ENCODE data around the gene TTC39A. TPM values are rescaled to one million over a fixed set of nuclear protein-coding genes. Genes with fewer than 3 reads are reported as not detected.

TTC39A gene
- total and polyA plus RNA-seq, 2 donors (not counting 1 experiment from before 2014, with no cell fraction given), result not detected

- H3K27ac Mint-ChIP-seq, result no peak overlapping the region
- Histone ChIP-seq H3K9me3 (ENCODE audit: control extremely low read depth in 1 of 3, control insufficient read depth in 2 of 3, insufficient read depth in 1 of 3, low read length in 2 of 3) (no peaks in the 10 kb centered on the region), H3K4me1 (ENCODE audit: control insufficient read depth in 2 of 2, insufficient read depth in 2 of 2, low read length in 2 of 2) (peaks cover 15 to 16% of the 10 kb centered on the region in 2 donors), H3K4me2 (replicated peaks; ENCODE audit: low read depth, low read length, poor library complexity, severe bottlenecking) (no peak overlapping the region), H3K79me2 (ENCODE audit: control insufficient read depth, insufficient read depth, low read length) (peaks cover 8% of the 10 kb centered on the region), H3K27ac (ENCODE audit: low read length in 2 of 2) (no peak overlapping the region), H3K9ac (ENCODE audit: low read length) (no peak overlapping the region), H4K20me1 (ENCODE audit: control insufficient read depth, insufficient read depth, low read length, poor library complexity, severe bottlenecking) (no peaks in the 10 kb centered on the region), H2AFZ (ENCODE audit: insufficient read depth, low read depth, low read length, poor library complexity, severe bottlenecking) (no peak overlapping the region), H3K27me3 (replicated peaks in 1 of 4; ENCODE audit: control extremely low read depth in 1 of 4, control insufficient read depth in 3 of 4, insufficient read depth in 4 of 4, low read length in 3 of 4) (no peaks in the 10 kb centered on the region), H3K36me3 (replicated peaks in 1 of 2; ENCODE audit: control extremely low read depth in 1 of 2, control insufficient read depth in 1 of 2, extremely low read depth in 1 of 2, insufficient read depth in 2 of 2, low read length in 1 of 2) (peaks cover 7 to 16% of the 10 kb centered on the region in 2 experiments), H3K4me3 (ENCODE audit: control extremely low read depth in 1 of 5, extremely low read depth in 1 of 5, insufficient read depth in 1 of 5, low read depth in 2 of 5, low read length in 4 of 5) (no peak overlapping the region)
- no peak for TF ChIP-seq CTCF (IDR thresholded peaks at IDR 0.05)
- no peak for TF ChIP-seq EZH2 (IDR thresholded peaks at IDR 0.05; ENCODE audit: borderline replicate concordance, insufficient read depth, low read depth, low read length, poor library complexity, severe bottlenecking)
- ATAC-seq (ENCODE audit: low read depth), result no peak
- H3K9me3 Mint-ChIP-seq (ENCODE audit: insufficient read depth), result no peaks in the 10 kb centered on the region
- ChIA-PET CTCF (no interaction called here), POLR2A (no interaction called here)
- H3K27me3 Mint-ChIP-seq, result no peaks in the 10 kb centered on the region
- DNase-seq, result no peak
- peaks cover 19% of the 10 kb centered on the region for H3K4me1 Mint-ChIP-seq
- H3K4me3 Mint-ChIP-seq, result no peak overlapping the region
- intact Hi-C loops (cut with micrococcal nuclease), result no loop called here
Measured at GRCh38 chr1:51270751-51271150, 59.6 kb downstream of the TTC39A start.

GRCh38 chr1:51268634-51269033 is 61.7 kb downstream of the TTC39A start:
- ChIA-PET POLR2A (no interaction called here), CTCF (interaction anchor here (0.7 to 1.1 kb wide), 2 partner anchors 28 to 34 kb away, joined by 3 read pairs; no protein-coding TSS in a partner anchor)
- TF ChIP-seq EZH2 (IDR thresholded peaks at IDR 0.05; ENCODE audit: borderline replicate concordance, insufficient read depth, low read depth, low read length, poor library complexity, severe bottlenecking), result no peak
- no peak for TF ChIP-seq CTCF (IDR thresholded peaks at IDR 0.05)
- H3K4me2 ChIP-seq (replicated peaks; ENCODE audit: low read depth, low read length, poor library complexity, severe bottlenecking), result peak overlapping the region; percentile 46
- H3K9me3 Mint-ChIP-seq (ENCODE audit: insufficient read depth), result no peaks in the 10 kb centered on the region
- H3K4me3 Mint-ChIP-seq, result peak overlapping the region; percentile 1
- peak overlapping the region; percentile 29 for H3K27ac Mint-ChIP-seq
- DNase-seq (no peak), ATAC-seq (ENCODE audit: low read depth) (no peak)
- H3K79me2 ChIP-seq (ENCODE audit: control insufficient read depth, insufficient read depth, low read length), result peaks cover 14% of the 10 kb centered on the region
- no peaks in the 10 kb centered on the region for H3K27me3 Mint-ChIP-seq
- no CpG with 5 or more reads among the region's 2 CpGs for WGBS (ENCODE audit: insufficient coverage)
- H3K9me3 ChIP-seq (ENCODE audit: control extremely low read depth in 1 of 3, control insufficient read depth in 2 of 3, insufficient read depth in 1 of 3, low read length in 2 of 3), result no peaks in the 10 kb centered on the region
- H3K4me1 ChIP-seq (ENCODE audit: control insufficient read depth in 2 of 2, insufficient read depth in 2 of 2, low read length in 2 of 2), result peaks cover 15 to 16% of the 10 kb centered on the region in 2 donors
- peaks cover 5 to 16% of the 10 kb centered on the region in 2 experiments for H3K36me3 ChIP-seq (replicated peaks in 1 of 2; ENCODE audit: control extremely low read depth in 1 of 2, control insufficient read depth in 1 of 2, extremely low read depth in 1 of 2, insufficient read depth in 2 of 2, low read length in 1 of 2)
- H2AFZ ChIP-seq (ENCODE audit: insufficient read depth, low read depth, low read length, poor library complexity, severe bottlenecking), result no peak overlapping the region
- H3K4me3 ChIP-seq (ENCODE audit: control extremely low read depth in 1 of 5, extremely low read depth in 1 of 5, insufficient read depth in 1 of 5, low read depth in 2 of 5, low read length in 4 of 5), result no peak overlapping the region
- no peaks in the 10 kb centered on the region for H4K20me1 ChIP-seq (ENCODE audit: control insufficient read depth, insufficient read depth, low read length, poor library complexity, severe bottlenecking)
- no peaks in the 10 kb centered on the region for H3K27me3 ChIP-seq (replicated peaks in 1 of 4; ENCODE audit: control extremely low read depth in 1 of 4, control insufficient read depth in 3 of 4, insufficient read depth in 4 of 4, low read length in 3 of 4)
- peak overlapping the region; percentile 21 for H3K9ac ChIP-seq (ENCODE audit: low read length)
- peak overlapping the region; percentile 8 to 47 for H3K27ac ChIP-seq (ENCODE audit: low read length in 2 of 2)
- H3K4me1 Mint-ChIP-seq, result peaks cover 22% of the 10 kb centered on the region
- intact Hi-C loops (cut with micrococcal nuclease), result no loop called here
